ENCODE measurements around the gene ABCF3. TPM values are rescaled to one million over a fixed set of nuclear protein-coding genes. Genes with fewer than 3 reads are reported as not detected.

Gene ABCF3
- total and polyA plus RNA-seq, 2 of the 13 experiments (the other 11 are each of a cell fraction or from before 2014, with no cell fraction given): 38.8 to 46.5 TPM

DNA sequence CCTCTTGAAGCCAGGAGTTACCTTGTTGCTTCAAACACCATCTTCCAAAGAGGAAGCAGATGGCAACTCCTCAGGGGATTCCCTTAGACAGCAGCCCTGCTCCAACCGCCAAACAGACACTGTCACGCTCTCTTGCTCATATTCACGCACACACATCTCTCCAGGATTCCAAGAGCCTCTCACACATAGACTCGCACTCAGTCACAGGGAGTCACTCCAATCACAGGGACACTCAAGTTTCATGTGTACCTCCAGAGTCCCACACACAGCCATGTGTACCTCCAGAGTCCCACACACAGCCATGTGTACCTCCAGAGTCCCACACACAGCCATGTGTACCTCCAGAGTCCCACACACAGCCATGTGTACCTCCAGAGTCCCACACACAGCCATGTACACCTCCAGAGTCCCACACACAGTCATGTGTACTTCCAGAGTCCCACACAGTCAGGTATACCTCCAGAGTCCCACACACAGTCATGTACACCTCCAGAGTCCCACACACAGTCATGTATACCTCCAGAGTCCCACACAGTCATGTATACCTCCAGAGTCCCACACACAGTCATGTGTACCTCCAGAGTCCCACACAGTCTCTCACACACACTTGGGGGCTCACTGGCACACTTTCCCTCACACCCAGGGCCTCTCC is 49.5 kb downstream of the ABCF3 start:
- Histone ChIP-seq H3K4me1 (ENCODE audit: insufficient read depth, low read length) (0 out of 2 replicates have a peak, but pooled peaks cover 3% of the 10 kb centered on the region), H3K4me2 (ENCODE audit: low read depth, low read length) (no peak overlapping the region), H3K79me2 (ENCODE audit: insufficient read depth, low read length) (no peaks in the 10 kb centered on the region), H3K4me3 (replicated peaks in 1 of 3; ENCODE audit: insufficient read depth in 1 of 3, low read depth in 2 of 3, low read length in 3 of 3) (no peak overlapping the region), H3K9ac (ENCODE audit: insufficient read depth, low read depth, low read length) (no peak overlapping the region), H3K36me3 (replicated peaks in 1 of 2; ENCODE audit: control insufficient read depth in 1 of 2, insufficient read depth in 2 of 2, low read length in 2 of 2) (no peaks in the 10 kb centered on the region), H3K27me3 (ENCODE audit: control insufficient read depth in 1 of 2, insufficient read depth in 2 of 2, low read length in 2 of 2) (peaks cover 16 to 82% of the 10 kb centered on the region in 2 experiments; a peak in 4 of 5 replicates), H4K20me1 (ENCODE audit: insufficient read depth, low read length) (no peaks in the 10 kb centered on the region; the same call in 1 of the 2 replicates), H3K27ac (ENCODE audit: extremely low read length, insufficient read depth, low read length) (no peak overlapping the region), H3K9me3 (ENCODE audit: low read length) (no peaks in the 10 kb centered on the region), H2AFZ (ENCODE audit: low read length) (no peak overlapping the region)
- TF ChIP-seq, protein P1, sequence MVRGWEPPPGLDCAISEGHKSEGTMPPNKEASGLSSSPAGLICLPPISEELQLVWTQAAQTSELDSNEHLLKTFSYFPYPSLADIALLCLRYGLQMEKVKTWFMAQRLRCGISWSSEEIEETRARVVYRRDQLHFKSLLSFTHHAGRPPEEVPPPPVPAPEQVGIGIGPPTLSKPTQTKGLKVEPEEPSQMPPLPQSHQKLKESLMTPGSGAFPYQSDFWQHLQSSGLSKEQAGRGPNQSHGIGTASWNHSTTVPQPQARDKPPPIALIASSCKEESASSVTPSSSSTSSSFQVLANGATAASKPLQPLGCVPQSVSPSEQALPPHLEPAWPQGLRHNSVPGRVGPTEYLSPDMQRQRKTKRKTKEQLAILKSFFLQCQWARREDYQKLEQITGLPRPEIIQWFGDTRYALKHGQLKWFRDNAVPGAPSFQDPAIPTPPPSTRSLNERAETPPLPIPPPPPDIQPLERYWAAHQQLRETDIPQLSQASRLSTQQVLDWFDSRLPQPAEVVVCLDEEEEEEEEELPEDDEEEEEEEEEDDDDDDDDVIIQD (CRISPR knock-in tag; IDR thresholded peaks at IDR 0.05; ENCODE audit: low read depth): no peak
- TF ChIP-seq TSC22D2 (CRISPR knock-in tag; IDR thresholded peaks at IDR 0.05; ENCODE audit: borderline replicate concordance) (no peak), FOXP1 (IDR thresholded peaks at IDR 0.05) (no peak), FOXP1 (CRISPR knock-in tag; IDR thresholded peaks at IDR 0.05) (no peak), ZNF292 (CRISPR knock-in tag; IDR thresholded peaks at IDR 0.05; ENCODE audit: borderline replicate concordance, low read depth) (no peak), GATA4 (IDR thresholded peaks at IDR 0.05; ENCODE audit: borderline replicate concordance, low read depth) (no peak), JARID2 (CRISPR knock-in tag; IDR thresholded peaks at IDR 0.05; ENCODE audit: insufficient replicate concordance) (no peak), DR1 (CRISPR knock-in tag; IDR thresholded peaks at IDR 0.05) (no peak), NFYB (CRISPR knock-in tag; IDR thresholded peaks at IDR 0.05) (no peak), ATRX (CRISPR knock-in tag; IDR thresholded peaks at IDR 0.05; ENCODE audit: borderline replicate concordance) (no peak), CREM (IDR thresholded peaks at IDR 0.05) (no peak), CREM (CRISPR knock-in tag; IDR thresholded peaks at IDR 0.05) (no peak), ZNF274 (CRISPR knock-in tag; IDR thresholded peaks at IDR 0.05) (no peak), NR2F6 (IDR thresholded peaks at IDR 0.05) (no peak), NR2F6 (CRISPR knock-in tag; IDR thresholded peaks at IDR 0.05) (no peak), ZNF335 (CRISPR knock-in tag; IDR thresholded peaks at IDR 0.05) (no peak)
- TF ChIP-seq, protein P2, sequence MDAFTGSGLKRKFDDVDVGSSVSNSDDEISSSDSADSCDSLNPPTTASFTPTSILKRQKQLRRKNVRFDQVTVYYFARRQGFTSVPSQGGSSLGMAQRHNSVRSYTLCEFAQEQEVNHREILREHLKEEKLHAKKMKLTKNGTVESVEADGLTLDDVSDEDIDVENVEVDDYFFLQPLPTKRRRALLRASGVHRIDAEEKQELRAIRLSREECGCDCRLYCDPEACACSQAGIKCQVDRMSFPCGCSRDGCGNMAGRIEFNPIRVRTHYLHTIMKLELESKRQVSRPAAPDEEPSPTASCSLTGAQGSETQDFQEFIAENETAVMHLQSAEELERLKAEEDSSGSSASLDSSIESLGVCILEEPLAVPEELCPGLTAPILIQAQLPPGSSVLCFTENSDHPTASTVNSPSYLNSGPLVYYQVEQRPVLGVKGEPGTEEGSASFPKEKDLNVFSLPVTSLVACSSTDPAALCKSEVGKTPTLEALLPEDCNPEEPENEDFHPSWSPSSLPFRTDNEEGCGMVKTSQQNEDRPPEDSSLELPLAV (CRISPR knock-in tag; conservative IDR thresholded peaks at IDR 0.05; ENCODE audit: low read depth): no peak
- TF ChIP-seq, protein P3, sequence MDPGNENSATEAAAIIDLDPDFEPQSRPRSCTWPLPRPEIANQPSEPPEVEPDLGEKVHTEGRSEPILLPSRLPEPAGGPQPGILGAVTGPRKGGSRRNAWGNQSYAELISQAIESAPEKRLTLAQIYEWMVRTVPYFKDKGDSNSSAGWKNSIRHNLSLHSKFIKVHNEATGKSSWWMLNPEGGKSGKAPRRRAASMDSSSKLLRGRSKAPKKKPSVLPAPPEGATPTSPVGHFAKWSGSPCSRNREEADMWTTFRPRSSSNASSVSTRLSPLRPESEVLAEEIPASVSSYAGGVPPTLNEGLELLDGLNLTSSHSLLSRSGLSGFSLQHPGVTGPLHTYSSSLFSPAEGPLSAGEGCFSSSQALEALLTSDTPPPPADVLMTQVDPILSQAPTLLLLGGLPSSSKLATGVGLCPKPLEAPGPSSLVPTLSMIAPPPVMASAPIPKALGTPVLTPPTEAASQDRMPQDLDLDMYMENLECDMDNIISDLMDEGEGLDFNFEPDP (CRISPR knock-in tag; conservative IDR thresholded peaks at IDR 0.05): no peak
- FAIRE-seq: no peak
- DNase-seq (ENCODE audit: low spot score): no peak
- in situ Hi-C loops (cut with HindIII; ENCODE audit: extremely low pct_ligation_motif_present, low pct_unique_long_range_greater_than_20kb) (no loop called here), intact Hi-C loops (cut with micrococcal nuclease; ENCODE audit: unreplicated experiment) (no loop called here)
- ATAC-seq: no peak
- BruUV-seq (replicated peaks): no TSS peak
- ChIA-PET CTCF (ENCODE audit: low intra/inter-chr PET ratio, low total read pairs) (no interaction called here), POLR2A (no interaction called here)
- 0% methylated on average over 2 of the region's 4 CpGs for WGBS (ENCODE audit: low lambda C conversion rate)

Data from HepG2 (cell line).